HG03095 (cell line): ENCODE data around the gene LRRC27.

Source experiments
- ATAC-seq: cut with Tn5 transposase; IDR thresholded peaks from one replicate; pipeline ENCODE4 v1.9.1; 2021; ENCODE audit warnings: moderate library complexity; ENCODE audit not compliant: unreplicated experiment

Gene LRRC27

GRCh38 chr10:132355297-132355696 lies 23.3 kb downstream of the LRRC27 start:
- ATAC-seq: no peak

DNA sequence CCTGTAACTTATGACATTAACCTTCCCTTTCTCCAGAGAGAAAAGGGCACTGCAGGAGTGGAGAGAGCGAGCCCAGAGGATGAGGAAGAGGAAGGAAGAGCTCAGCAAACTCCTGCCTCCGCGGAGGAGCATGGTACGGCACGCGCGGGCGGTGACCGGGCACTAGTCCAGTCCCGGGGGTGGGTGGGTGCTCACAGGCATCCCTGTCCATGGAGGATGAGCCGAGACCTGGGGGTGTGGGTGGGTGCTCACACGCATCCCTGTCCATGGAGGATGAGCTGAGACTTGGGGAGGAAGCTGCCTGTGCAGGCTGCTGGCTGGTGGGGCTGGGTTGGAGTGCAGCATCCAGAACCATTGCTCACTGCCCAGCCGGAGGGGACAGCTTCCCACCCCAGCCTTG lies 23.8 kb downstream of the LRRC27 start:
- no peak for ATAC-seq

DNA sequence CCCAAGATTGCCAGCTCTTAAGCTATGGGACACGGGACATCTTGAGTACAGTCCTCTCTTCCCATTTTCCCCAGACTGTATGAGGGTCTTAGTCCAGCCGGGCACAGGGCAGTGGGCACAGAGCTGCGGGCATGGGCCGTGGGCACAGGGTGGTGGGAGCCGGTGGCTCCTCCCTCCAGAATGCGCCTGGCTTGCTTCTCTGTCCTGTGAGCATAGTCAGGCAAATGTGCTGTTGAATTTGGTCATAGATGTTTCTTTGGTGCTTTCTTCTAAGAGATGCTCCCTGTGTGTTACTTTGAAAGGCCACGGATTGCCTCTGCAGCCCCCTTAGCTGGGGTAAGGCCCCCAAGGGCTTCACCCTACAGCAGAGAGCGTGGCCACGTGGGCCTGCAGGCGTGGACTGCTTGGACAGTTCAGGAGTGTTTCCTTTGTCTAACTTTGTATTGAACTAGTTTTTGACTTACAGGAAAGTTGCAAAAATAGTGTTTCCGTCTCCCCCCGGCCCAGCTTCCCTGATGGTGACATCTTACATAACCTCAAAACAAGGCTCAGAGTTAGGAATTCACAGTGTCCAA lies 24.7 kb downstream of the LRRC27 start:
- ATAC-seq: no peak

GRCh38 chr10:132357286-132358058 lies 25.5 kb downstream of the LRRC27 start:
- ATAC-seq: no peak

- no peak for ATAC-seq
Measured at GRCh38 chr10:132359305-132360040, 27.5 kb downstream of the LRRC27 start.

DNA sequence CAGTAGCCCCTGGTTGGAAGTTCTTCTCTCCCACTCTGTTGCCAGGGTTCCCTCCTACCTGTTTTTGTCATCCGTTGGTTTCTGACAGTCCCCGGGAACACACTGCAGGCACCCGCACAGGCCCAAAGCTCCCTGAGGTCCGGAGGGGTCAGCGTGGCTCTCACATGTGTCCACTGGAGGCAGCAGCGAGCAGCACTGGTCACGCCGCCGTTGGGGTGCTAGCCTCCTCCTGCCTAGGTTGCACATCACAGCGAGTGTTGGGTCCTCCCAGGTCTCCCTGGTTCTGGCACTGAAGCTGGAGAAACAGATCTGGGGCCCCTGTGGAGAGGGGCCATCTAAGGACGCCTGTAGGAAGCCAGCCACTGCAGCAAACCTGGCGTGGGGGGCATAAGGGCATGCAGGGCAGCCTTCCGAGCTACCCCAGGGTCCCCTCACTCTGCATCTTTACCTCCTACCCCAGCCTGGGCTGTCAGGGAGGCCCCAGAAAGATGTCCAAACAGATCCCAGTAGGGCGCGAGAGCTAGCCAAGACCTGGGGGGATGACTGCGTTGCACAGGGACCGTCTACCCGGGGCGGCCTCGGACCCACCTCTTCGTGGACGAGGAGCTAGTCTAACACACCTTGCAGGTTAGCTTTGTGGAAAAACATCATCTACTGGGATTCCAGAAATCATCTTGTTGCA lies 28.9 kb downstream of the LRRC27 start:
- ATAC-seq: no peak

DNA sequence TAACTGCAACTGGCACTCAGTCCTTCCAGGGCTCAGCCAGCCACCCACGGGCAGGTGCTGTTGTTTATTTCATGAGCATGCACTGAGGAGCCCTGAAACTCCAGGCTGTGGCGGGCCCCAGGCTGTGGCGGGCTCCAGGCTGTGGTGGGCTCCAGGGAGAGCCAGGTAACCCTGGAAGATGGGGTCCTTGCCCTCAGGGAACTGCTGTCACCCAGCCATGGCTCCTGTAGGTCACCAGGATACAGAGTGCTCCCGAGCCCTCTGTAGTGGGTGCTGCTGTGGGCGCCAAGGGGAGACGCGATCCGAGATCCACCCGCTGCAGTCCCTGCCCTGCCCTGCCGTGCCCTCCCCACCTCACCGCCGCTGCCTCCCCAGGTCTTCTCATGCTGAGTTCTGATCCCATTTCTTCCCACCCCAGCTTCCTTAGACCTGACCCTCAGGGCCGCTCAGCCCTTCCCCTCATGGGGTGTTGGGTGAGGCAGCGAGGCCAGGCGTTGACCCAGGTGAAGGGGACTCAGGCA lies 29.6 kb downstream of the LRRC27 start:
- ATAC-seq: no peak

DNA sequence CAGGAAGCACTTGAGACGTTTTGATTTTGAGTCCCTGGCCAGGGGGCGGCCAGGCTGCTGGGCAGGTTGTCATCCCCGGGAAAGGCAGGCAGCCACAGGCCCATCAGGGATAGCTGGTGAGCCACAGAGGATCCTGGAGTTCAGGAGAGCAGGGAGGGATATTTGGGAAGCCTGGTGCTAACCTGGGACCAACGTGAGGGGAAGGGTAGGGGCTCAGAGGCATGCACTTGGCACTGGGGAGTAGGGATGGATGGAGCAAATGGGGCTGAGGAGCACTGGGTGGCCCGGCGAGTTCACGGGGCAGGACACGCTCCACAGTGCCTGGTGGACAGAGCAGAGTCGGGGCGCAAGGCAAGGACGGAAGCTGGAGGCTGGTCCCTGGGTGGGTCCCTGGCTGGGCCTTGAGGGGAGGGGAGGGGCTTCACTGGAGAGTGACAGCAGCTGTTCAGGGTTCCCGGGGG lies 30.2 kb downstream of the LRRC27 start:
- no peak for ATAC-seq

GRCh38 chr10:132363376-132363775 lies 31.4 kb downstream of the LRRC27 start:
- no peak for ATAC-seq

DNA sequence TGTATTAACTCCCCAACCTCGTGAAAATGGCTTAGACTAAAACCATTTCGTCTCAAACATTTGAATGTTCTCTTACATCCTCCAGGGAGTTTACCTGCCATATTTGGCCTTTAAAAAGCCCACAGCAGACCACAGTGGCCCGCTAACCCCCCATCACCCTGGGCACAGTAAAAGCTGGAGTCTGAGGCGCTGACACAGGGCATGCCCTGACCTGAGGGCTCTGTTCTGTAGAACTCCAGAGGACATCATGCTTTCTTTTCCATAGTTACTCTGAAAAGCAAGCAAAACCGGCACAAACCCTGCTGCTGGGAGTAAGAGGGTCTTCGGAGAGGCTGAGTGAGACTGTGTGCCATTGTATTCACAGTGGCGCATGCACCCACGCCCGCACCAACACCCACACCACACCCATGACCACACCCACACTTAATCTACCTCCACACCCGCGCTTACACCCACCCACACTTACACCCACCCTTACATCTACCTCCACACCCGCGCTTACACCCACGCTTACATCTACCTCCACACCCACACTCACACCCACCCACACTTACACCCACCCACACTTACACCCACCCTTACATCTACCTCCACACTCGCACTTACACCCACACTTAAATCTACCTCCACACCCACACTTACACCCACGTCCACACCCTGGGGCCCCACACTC lies 32.1 kb downstream of the LRRC27 start:
- ATAC-seq: no peak

GRCh38 chr10:132364594-132364970 lies 32.6 kb downstream of the LRRC27 start:
- ATAC-seq: no peak

DNA sequence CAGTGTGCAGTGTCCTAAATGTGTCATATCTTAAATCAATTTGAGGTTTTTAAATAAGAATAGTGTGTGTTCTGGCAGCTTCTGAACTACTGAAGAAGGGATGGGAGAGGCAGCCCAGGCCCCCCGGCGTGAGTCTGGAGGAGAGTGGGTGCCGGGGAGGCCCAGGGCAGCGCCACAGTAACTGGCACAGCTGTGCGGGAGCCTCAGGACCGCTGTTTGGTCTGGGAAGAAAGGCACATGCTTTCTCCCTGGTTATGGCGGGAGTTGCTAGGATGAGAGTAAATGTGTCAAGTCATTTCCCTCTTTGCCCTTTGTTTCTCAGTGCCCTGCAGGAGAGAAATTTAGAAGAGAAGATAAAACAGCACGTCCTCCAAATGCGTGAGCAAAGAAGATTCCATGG lies 33.1 kb downstream of the LRRC27 start:
- no peak for ATAC-seq

DNA sequence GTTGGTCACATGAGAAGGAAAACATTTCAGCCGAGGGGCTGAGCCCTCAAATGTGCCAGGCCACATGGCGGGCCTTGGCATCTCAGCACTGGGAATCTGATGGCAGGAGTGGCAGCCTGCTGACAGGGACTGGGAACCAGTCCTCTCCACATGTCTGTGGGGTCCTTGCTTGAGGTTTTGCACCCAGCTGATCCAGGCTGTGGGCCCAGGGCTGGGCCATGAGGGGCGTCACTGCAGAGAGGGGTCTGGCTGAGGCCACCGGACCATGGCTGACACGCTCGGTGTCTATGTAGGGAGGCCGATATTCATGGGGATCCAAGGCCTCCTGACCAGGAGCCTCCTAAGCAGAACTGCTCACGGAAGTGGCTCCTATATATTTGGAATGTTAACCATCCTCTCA lies 34.0 kb downstream of the LRRC27 start:
- no peak for ATAC-seq

DNA sequence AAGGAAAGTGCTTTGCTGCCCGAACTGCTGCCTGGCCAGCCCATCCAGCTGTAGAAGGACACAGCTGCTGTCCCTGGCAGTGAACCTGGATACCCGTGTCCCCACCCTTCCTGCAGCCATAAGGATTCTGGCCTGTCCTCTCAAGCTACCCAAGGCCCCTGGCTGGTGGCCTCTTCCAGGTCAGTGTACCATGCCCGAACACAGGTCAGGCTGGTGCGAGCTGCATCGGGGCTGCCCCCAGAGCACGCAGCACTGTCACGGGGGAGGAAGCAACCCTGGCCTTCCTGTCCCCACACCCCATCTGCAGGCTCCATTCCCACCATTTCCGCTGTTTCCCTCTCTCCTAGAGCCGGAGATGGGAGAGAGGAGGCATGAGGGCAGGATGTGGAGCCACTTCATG lies 34.5 kb downstream of the LRRC27 start:
- ATAC-seq: no peak

- no peak for ATAC-seq
Measured at GRCh38 chr10:132368391-132368790, 36.4 kb downstream of the LRRC27 start.

GRCh38 chr10:132368881-132369635 lies 37.1 kb downstream of the LRRC27 start:
- ATAC-seq: no peak

- no peak for ATAC-seq
Measured at GRCh38 chr10:132369636-132370185, 37.7 kb downstream of the LRRC27 start.

- ATAC-seq: no peak
Measured at GRCh38 chr10:132370426-132371340, 38.7 kb downstream of the LRRC27 start.

GRCh38 chr10:132371641-132372081 lies 39.7 kb downstream of the LRRC27 start:
- ATAC-seq: no peak
